Measurements from ENCODE around the gene CATSPERB. TPM values are rescaled to one million over a fixed set of nuclear protein-coding genes. Genes with fewer than 3 reads are reported as not detected.
"Not testable (repeated sequence)": the region's sequence is repeated elsewhere in the genome, so short reads cannot be mapped to it uniquely, and the experiment has no call there.

Gene CATSPERB
- total and polyA plus RNA-seq, 10 of the 15 experiments (the other 5 are each of a cell fraction or from before 2014, with no cell fraction given), result not detected

DNA sequence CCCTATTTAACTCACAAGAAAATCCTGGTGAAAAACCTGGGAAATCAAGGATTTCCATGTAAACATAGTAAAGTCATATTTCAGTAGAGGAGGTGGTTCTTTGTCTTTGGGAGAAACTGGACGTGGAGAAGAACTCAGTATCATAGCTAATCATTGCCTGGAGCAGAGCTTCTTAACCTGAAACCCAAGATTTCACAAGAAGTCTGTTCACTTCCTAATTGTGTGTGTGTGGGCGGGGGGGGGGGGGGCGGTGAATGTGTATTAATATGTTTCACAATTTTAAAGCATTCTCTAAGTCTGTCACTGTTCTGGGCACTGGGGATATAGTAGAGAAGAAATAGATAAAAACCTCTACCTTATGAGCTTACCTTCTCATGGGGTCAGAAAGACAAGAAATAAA is 125.0 kb downstream of the CATSPERB start (continued):
- TF ChIP-seq WRNIP1 (IDR thresholded peaks at IDR 0.05; ENCODE audit: borderline replicate concordance, low read depth, low read length), result no peak
- no peak for TF ChIP-seq ZZZ3 (IDR thresholded peaks at IDR 0.05; ENCODE audit: control insufficient read depth, insufficient read length, low read depth)
- no peak for TF ChIP-seq RUNX3 (IDR thresholded peaks at IDR 0.05; ENCODE audit: low read length)
- no peak for TF ChIP-seq STAT1 (conservative IDR thresholded peaks at IDR 0.05)
- no peak for TF ChIP-seq RFX5 (IDR thresholded peaks at IDR 0.05; ENCODE audit: low read depth, low read length)

DNA sequence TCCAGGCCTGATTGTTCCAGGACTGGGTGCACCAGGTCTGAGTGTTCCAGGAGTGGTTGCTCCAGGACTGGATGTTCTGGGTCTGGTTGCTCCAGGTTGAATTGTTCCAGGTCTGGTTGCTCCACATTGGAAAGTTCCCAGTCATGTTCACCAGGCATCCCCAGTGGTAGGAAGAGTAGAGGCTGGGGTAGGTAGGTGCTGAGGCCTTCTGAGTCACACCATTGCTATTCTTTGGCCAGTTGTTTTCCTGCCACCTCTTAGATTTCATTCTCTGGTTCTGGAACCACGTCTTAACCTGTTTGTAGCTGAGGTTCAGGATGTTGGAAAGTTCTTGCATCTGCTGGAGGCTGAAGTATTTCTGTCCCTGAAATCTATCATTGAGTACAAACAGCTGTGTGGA is 127.3 kb downstream of the CATSPERB start:
- BruUV-seq (replicated peaks); H2AFZ ChIP-seq (ENCODE audit: control insufficient read depth, low read depth, low read length); H3K27me3 ChIP-seq (replicated peaks in 1 of 2; ENCODE audit: control insufficient read depth in 2 of 2, insufficient read depth in 2 of 2, low read length in 1 of 2); H3K9ac ChIP-seq (ENCODE audit: control insufficient read depth, insufficient read depth, low read length); ATAC-seq; H3K9me3 ChIP-seq (replicated peaks; ENCODE audit: control insufficient read depth, insufficient read depth, low read length); H3K4me2 ChIP-seq (ENCODE audit: control insufficient read depth, insufficient read depth); H3K4me3 ChIP-seq; H3K27ac ChIP-seq (ENCODE audit: control insufficient read depth, insufficient read depth); FAIRE-seq; POLR2A ChIA-PET; intact Hi-C loops (cut with micrococcal nuclease; ENCODE audit: unreplicated experiment); CTCF ChIA-PET; H3K36me3 ChIP-seq (ENCODE audit: control insufficient read depth in 2 of 2, insufficient read depth in 2 of 2, low read length in 1 of 2); H4K20me1 ChIP-seq (ENCODE audit: control insufficient read depth, insufficient read depth); DNase-seq (ENCODE audit: low read depth, low spot score); H3K79me2 ChIP-seq (ENCODE audit: control insufficient read depth, insufficient read depth, low read length); H3K4me1 ChIP-seq (ENCODE audit: control insufficient read depth, insufficient read depth, low read length); RAD21 ChIA-PET (ENCODE audit: unreplicated experiment); in situ Hi-C loops (cut with MboI); SMC1A ChIA-PET (ENCODE audit: uncharacterized antibody, unreplicated experiment): not testable (repeated sequence)
- 0% methylated on average over 1 of the region's 1 CpG for WGBS (ENCODE audit: insufficient coverage, insufficient replicate concordance, low lambda C conversion rate, missing lambda C conversion rate)

DNA sequence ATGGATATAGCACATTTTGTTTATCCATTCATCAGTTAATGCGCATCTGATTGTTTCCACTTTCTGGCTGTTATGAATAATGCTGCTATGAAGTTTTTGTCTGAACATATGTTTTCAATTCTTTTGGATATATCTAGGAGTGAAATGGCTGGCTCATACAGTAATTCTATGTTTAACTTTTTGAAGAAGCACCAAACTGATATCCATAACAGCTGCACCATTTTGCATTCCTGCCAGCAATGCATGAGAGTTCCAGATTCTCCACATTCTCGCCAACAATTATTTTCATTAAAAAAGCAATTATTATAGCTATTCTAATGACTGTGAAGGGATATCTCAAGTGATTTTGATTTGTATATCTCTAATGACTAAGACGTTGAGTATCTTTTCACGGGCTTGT is 131.9 kb downstream of the CATSPERB start:
- intact Hi-C loops (cut with micrococcal nuclease; ENCODE audit: unreplicated experiment), result no loop called here
- in situ Hi-C loops (cut with MboI), result no loop called here
- Histone ChIP-seq H3K4me1 (ENCODE audit: control insufficient read depth, insufficient read depth, low read length) (no peaks in the 10 kb centered on the region), H3K79me2 (ENCODE audit: control insufficient read depth, insufficient read depth, low read length) (no peaks in the 10 kb centered on the region), H3K9ac (ENCODE audit: control insufficient read depth, insufficient read depth, low read length) (no peak overlapping the region), H2AFZ (ENCODE audit: control insufficient read depth, low read depth, low read length) (no peak overlapping the region), H4K20me1 (ENCODE audit: control insufficient read depth, insufficient read depth) (no peaks in the 10 kb centered on the region), H3K4me2 (ENCODE audit: control insufficient read depth, insufficient read depth) (no peak overlapping the region), H3K36me3 (ENCODE audit: control insufficient read depth in 2 of 2, insufficient read depth in 2 of 2, low read length in 1 of 2) (no peaks in the 10 kb centered on the region), H3K27ac (ENCODE audit: control insufficient read depth, insufficient read depth) (no peak overlapping the region), H3K4me3 (no peak overlapping the region), H3K9me3 (replicated peaks; ENCODE audit: control insufficient read depth, insufficient read depth, low read length) (no peaks in the 10 kb centered on the region), H3K27me3 (replicated peaks in 1 of 2; ENCODE audit: control insufficient read depth in 2 of 2, insufficient read depth in 2 of 2, low read length in 1 of 2) (no peaks in the 10 kb centered on the region)
- ChIA-PET SMC1A (ENCODE audit: uncharacterized antibody, unreplicated experiment) (interaction anchor here (0.6 kb wide), 1 partner anchor 22 kb away, joined by 3 read pairs; no protein-coding TSS in a partner anchor), RAD21 (ENCODE audit: unreplicated experiment) (no interaction called here), CTCF (no interaction called here), POLR2A (no interaction called here)
- no peak for ATAC-seq
- no peak for FAIRE-seq
- no TSS peak for BruUV-seq (replicated peaks)
- no peak for DNase-seq (ENCODE audit: low read depth, low spot score)
- WGBS (ENCODE audit: insufficient coverage, insufficient replicate concordance, low lambda C conversion rate, missing lambda C conversion rate), result 66% methylated on average over 4 of the region's 4 CpGs
- no peak for TF ChIP-seq MEF2B (IDR thresholded peaks at IDR 0.05; ENCODE audit: partially characterized antibody, poor library complexity, severe bottlenecking)
- no peak for TF ChIP-seq NFIC (IDR thresholded peaks at IDR 0.05; ENCODE audit: low read depth, low read length)
- TF ChIP-seq RELA (IDR thresholded peaks at IDR 0.05; ENCODE audit: borderline replicate concordance, partially characterized antibody), result no peak
- no peak for TF ChIP-seq SPI1 (IDR thresholded peaks at IDR 0.05; ENCODE audit: borderline replicate concordance, insufficient read depth, low read depth, low read length)
- TF ChIP-seq, protein P1, sequence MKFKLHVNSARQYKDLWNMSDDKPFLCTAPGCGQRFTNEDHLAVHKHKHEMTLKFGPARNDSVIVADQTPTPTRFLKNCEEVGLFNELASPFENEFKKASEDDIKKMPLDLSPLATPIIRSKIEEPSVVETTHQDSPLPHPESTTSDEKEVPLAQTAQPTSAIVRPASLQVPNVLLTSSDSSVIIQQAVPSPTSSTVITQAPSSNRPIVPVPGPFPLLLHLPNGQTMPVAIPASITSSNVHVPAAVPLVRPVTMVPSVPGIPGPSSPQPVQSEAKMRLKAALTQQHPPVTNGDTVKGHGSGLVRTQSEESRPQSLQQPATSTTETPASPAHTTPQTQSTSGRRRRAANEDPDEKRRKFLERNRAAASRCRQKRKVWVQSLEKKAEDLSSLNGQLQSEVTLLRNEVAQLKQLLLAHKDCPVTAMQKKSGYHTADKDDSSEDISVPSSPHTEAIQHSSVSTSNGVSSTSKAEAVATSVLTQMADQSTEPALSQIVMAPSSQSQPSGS (IDR thresholded peaks at IDR 0.05; ENCODE audit: low read length), result no peak
- no peak for TF ChIP-seq KDM1A (IDR thresholded peaks at IDR 0.05; ENCODE audit: borderline replicate concordance)
- TF ChIP-seq RFX5 (IDR thresholded peaks at IDR 0.05; ENCODE audit: low read depth, low read length), result no peak
- TF ChIP-seq GABPA (IDR thresholded peaks at IDR 0.05; ENCODE audit: low read depth), result no peak
- TF ChIP-seq, protein P2, sequence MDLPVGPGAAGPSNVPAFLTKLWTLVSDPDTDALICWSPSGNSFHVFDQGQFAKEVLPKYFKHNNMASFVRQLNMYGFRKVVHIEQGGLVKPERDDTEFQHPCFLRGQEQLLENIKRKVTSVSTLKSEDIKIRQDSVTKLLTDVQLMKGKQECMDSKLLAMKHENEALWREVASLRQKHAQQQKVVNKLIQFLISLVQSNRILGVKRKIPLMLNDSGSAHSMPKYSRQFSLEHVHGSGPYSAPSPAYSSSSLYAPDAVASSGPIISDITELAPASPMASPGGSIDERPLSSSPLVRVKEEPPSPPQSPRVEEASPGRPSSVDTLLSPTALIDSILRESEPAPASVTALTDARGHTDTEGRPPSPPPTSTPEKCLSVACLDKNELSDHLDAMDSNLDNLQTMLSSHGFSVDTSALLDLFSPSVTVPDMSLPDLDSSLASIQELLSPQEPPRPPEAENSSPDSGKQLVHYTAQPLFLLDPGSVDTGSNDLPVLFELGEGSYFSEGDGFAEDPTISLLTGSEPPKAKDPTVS (IDR thresholded peaks at IDR 0.05; ENCODE audit: low read depth, low read length), result no peak
- no peak for TF ChIP-seq GATAD2B (conservative IDR thresholded peaks at IDR 0.05; ENCODE audit: low read depth)
- TF ChIP-seq PAX5 (IDR thresholded peaks at IDR 0.05; ENCODE audit: borderline replicate concordance, low read depth, low read length), result no peak

Measured in GM12878 (cell line).